DND-41 (cell line): Measurements from ENCODE around the gene RC3H1.

Experiments
- ATAC-seq: fragments of 200-7000 bp; cut with Tn5 transposase; 3 replicates; pipeline ENCODE4 v1.9.1; 2021; ENCODE audit warnings: low read depth; ENCODE audit not compliant: insufficient read depth
- DNase-seq: peaks from one replicate; pipeline ENCODE4 v3.0.0-alpha.2; 2020
- H2AFZ ChIP-seq: 2 replicates; pipeline ENCODE4 v1.6.0; 2012; ENCODE audit warnings: low read depth, low read length
- H3K27ac ChIP-seq: 2 replicates; pipeline ENCODE4 v1.5.1; 2012; ENCODE audit warnings: low read length, inconsistent platforms
- H3K27me3 ChIP-seq: fragments of 200-600 bp; sonication (generic); 2 replicates; pipeline ENCODE4 v1.6.0; 2012; ENCODE audit warnings: low read length, mild to moderate bottlenecking, inconsistent platforms; ENCODE audit not compliant: insufficient read depth, poor library complexity
- H3K36me3 ChIP-seq: 2 replicates; pipeline ENCODE4 v1.5.1; 2012; ENCODE audit warnings: low read length, inconsistent platforms; ENCODE audit not compliant: insufficient read depth
- H3K4me1 ChIP-seq: 2 replicates; pipeline ENCODE4 v1.5.1; 2012; ENCODE audit warnings: mild to moderate bottlenecking, low read length; ENCODE audit not compliant: insufficient read depth
- H3K4me2 ChIP-seq: 2 replicates; pipeline ENCODE4 v1.6.0; 2012; ENCODE audit warnings: mild to moderate bottlenecking, moderate library complexity, low read length, inconsistent platforms; ENCODE audit not compliant: insufficient read depth
- H3K4me3 ChIP-seq, 2 experiments: fragments of 200-600 bp in 1 of 2; shearing (Covaris generic) in 1 of 2; 2 replicates each; pipeline ENCODE4 v1.5.1; 2012 to 2016; ENCODE audit warnings: inconsistent platforms in 2 of 2, low read length in 2 of 2, mild to moderate bottlenecking in 2 of 2, low read depth in 1 of 2, moderate library complexity in 1 of 2
- H3K79me2 ChIP-seq: 2 replicates; pipeline ENCODE4 v1.6.0; 2012; ENCODE audit warnings: low read length, inconsistent platforms; ENCODE audit not compliant: insufficient read depth
- H3K9ac ChIP-seq: 2 replicates; pipeline ENCODE4 v1.6.0; 2012; ENCODE audit warnings: low read depth, mild to moderate bottlenecking, inconsistent platforms, low read length, moderate library complexity
- H3K9me3 ChIP-seq: 2 replicates; pipeline ENCODE4 v1.5.1; 2012; ENCODE audit warnings: low read length, moderate library complexity, mild to moderate bottlenecking, inconsistent platforms; ENCODE audit not compliant: insufficient read depth, severe bottlenecking
- H4K20me1 ChIP-seq: 2 replicates; pipeline ENCODE4 v1.6.0; 2012; ENCODE audit warnings: low read length; ENCODE audit not compliant: insufficient read depth
- CTCF ChIP-seq: IDR thresholded peaks from 2 replicates; pipeline ENCODE4 v1.5.1; 2012; ENCODE audit warnings: borderline replicate concordance, low read length, moderate library complexity, mild to moderate bottlenecking; ENCODE audit not compliant: poor library complexity, severe bottlenecking; ENCODE audit errors: extremely low read depth
- EZH2 ChIP-seq: IDR thresholded peaks from 3 replicates; pipeline ENCODE4 v1.6.1; 2012; ENCODE audit warnings: borderline replicate concordance, low read depth, mild to moderate bottlenecking, moderate library complexity, low read length, inconsistent platforms; ENCODE audit not compliant: severe bottlenecking

RC3H1 gene

GRCh38 chr1:174013864-174014418 is 8.2 kb downstream of the RC3H1 start:
- H3K27ac ChIP-seq = no peak overlapping the region
- H4K20me1 ChIP-seq = peaks cover 45% of the 10 kb centered on the region
- DNase-seq (no peak), ATAC-seq (no peak)
- H3K4me3 ChIP-seq = no peak overlapping the region
- H3K9me3 ChIP-seq = no peaks in the 10 kb centered on the region
- peaks cover 99% of the 10 kb centered on the region for H3K79me2 ChIP-seq
- no peaks in the 10 kb centered on the region for H3K27me3 ChIP-seq
- no peak overlapping the region for H2AFZ ChIP-seq
- H3K4me1 ChIP-seq = peaks cover 18% of the 10 kb centered on the region
- no peak overlapping the region for H3K9ac ChIP-seq
- no peak overlapping the region for H3K4me2 ChIP-seq
- peaks cover 7% of the 10 kb centered on the region; the same call in 1 of the 2 replicates for H3K36me3 ChIP-seq
- TF ChIP-seq CTCF = no peak
- no peak for TF ChIP-seq EZH2

- Histone ChIP-seq H3K9me3 (no peaks in the 10 kb centered on the region), H3K36me3 (0 out of 2 replicates have a peak, but pooled peaks cover 3% of the 10 kb centered on the region), H3K27me3 (no peaks in the 10 kb centered on the region), H3K4me2 (no peak overlapping the region), H3K9ac (no peak overlapping the region), H2AFZ (no peak overlapping the region), H3K4me3 (no peak overlapping the region), H3K27ac (0 out of 2 replicates have a peak overlapping the region, but pooled peaks have one; percentile 8), H3K79me2 (peaks cover 92% of the 10 kb centered on the region), H3K4me1 (no peaks in the 10 kb centered on the region; the same call in none of the 2 replicates), H4K20me1 (peaks cover 44% of the 10 kb centered on the region)
- TF ChIP-seq EZH2 (no peak), CTCF (no peak)
- DNase-seq (no peak), ATAC-seq (no peak; the same call in 2 of the 3 replicates)
Observed at GRCh38 chr1:174008979-174009378, 13.2 kb downstream of the RC3H1 start.

GRCh38 chr1:174008269-174008668 is 13.9 kb downstream of the RC3H1 start:
- Histone ChIP-seq H3K27ac (no peak overlapping the region), H4K20me1 (peaks cover 41% of the 10 kb centered on the region), H3K4me3 (no peak overlapping the region), H3K27me3 (no peaks in the 10 kb centered on the region), H3K9me3 (no peaks in the 10 kb centered on the region), H3K79me2 (peaks cover 91% of the 10 kb centered on the region), H3K4me1 (no peaks in the 10 kb centered on the region; the same call in none of the 2 replicates), H3K9ac (no peak overlapping the region), H2AFZ (no peak overlapping the region), H3K36me3 (peaks cover 3% of the 10 kb centered on the region; the same call in 1 of the 2 replicates), H3K4me2 (no peak overlapping the region)
- no peak for TF ChIP-seq CTCF
- no peak for TF ChIP-seq EZH2
- DNase-seq = no peak
- ATAC-seq = no peak

- no peak overlapping the region for H3K4me2 ChIP-seq
- no peak overlapping the region for H3K9ac ChIP-seq
- no peaks in the 10 kb centered on the region; the same call in none of the 2 replicates for H3K4me1 ChIP-seq
- no peaks in the 10 kb centered on the region for H3K27me3 ChIP-seq
- no peak overlapping the region for H3K4me3 ChIP-seq
- H3K36me3 ChIP-seq = peaks cover 3% of the 10 kb centered on the region; the same call in 1 of the 2 replicates
- no peaks in the 10 kb centered on the region for H3K9me3 ChIP-seq
- H2AFZ ChIP-seq = no peak overlapping the region
- TF ChIP-seq EZH2 = no peak
- no peak for TF ChIP-seq CTCF
- peaks cover 91% of the 10 kb centered on the region for H3K79me2 ChIP-seq
- ATAC-seq = no peak
- DNase-seq = no peak
- peaks cover 40% of the 10 kb centered on the region for H4K20me1 ChIP-seq
- no peak overlapping the region for H3K27ac ChIP-seq
Observed at GRCh38 chr1:174007851-174008250, 14.3 kb downstream of the RC3H1 start.
